Activated T-cell treated with anti-CD3 and anti-CD28 coated beads for 48 hours (primary cell): ENCODE data around the gene LUC7L3.
"Not testable (repeated sequence)": the region's sequence is repeated elsewhere in the genome, so short reads cannot be mapped to it uniquely, and the experiment has no call there.

Experiments
- DNase-seq: peaks from one replicate; pipeline ENCODE4 v3.0.0-alpha.2; 2020; ENCODE audit warnings: low read depth

The LUC7L3 gene

DNA sequence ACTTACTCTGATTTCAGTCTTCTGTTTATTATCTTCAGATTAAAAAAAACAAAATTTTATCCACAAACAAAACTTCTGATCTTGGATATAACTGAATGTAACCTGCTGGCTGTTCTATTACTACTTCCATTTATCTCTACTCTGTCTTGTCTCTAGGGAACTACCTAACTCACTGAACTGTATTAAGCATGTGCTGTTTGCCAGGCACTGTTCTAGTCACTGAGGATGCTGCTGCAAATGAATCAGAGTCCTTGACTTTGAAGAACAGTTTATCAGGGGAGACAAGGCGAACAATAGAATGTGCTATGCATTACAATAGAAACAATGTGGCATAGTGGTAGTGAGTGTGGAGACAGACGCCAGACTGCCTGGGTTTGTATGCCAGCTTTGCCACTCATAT lies 9.4 kb upstream of the LUC7L3 start:
- DNase-seq = no peak

- no peak for DNase-seq
Measured at GRCh38 chr17:50710650-50711049, 8.8 kb upstream of the LUC7L3 start.

- DNase-seq = no peak
Measured at GRCh38 chr17:50712641-50713040, 6.8 kb upstream of the LUC7L3 start.

GRCh38 chr17:50715471-50715870 lies 3.9 kb upstream of the LUC7L3 start:
- no peak for DNase-seq

DNA sequence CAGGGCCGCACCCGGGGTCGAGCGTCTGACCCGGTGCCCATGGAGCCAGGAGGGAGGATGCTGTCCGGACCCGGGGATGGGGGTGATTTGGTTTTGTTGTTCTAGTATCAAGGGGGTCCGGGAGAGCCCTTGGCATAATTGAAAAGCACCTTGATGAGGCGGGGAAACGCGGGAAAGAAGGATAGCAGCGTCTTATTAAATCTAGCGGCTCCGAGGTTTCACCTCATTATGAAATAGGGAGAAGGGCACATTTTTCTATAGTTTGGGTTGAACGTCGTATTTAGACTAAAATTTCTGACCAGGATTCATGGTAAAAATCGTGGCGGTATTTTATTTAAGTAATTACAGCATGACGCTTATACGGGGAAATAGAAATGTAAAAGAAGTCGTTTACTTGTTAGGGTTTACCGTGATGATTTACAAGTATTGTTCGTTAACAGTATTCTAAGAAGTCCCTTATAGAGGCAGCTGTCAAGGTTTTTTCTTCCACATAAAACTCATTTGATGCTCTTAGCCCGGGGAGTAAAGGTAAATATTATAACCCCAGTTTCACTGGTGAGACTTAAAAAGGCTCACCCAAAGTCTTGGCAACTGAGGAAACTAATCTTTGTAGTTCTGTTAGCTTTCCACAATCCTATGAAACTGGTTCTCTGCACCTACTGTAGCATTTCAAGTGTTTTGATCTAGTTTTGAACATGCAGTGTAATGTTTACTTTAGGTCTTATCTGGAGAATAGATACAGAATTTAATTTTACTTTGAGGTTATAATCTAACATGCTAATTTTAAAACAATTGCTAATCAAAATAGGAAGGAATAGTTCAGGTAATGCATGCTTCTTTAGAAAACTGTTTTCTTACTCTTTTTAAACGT lies 756 bp downstream of the LUC7L3 start:
- no peak for DNase-seq

- DNase-seq = no peak
Measured at GRCh38 chr17:50721194-50722010, 2.0 kb downstream of the LUC7L3 start.

- DNase-seq = no peak
Measured at GRCh38 chr17:50722746-50723145, 3.3 kb downstream of the LUC7L3 start.

- DNase-seq = not testable (repeated sequence)
Measured at GRCh38 chr17:50724622-50725021, 5.2 kb downstream of the LUC7L3 start.

GRCh38 chr17:50725769-50726655 lies 6.6 kb downstream of the LUC7L3 start:
- DNase-seq = no peak

GRCh38 chr17:50728112-50728429 lies 8.7 kb downstream of the LUC7L3 start:
- no peak for DNase-seq

GRCh38 chr17:50728881-50729765 lies 9.7 kb downstream of the LUC7L3 start:
- DNase-seq = no peak

- DNase-seq = no peak
Measured at GRCh38 chr17:50731575-50732460, 12.4 kb downstream of the LUC7L3 start.

- DNase-seq = no peak
Measured at GRCh38 chr17:50735287-50735686, 15.9 kb downstream of the LUC7L3 start.

DNA sequence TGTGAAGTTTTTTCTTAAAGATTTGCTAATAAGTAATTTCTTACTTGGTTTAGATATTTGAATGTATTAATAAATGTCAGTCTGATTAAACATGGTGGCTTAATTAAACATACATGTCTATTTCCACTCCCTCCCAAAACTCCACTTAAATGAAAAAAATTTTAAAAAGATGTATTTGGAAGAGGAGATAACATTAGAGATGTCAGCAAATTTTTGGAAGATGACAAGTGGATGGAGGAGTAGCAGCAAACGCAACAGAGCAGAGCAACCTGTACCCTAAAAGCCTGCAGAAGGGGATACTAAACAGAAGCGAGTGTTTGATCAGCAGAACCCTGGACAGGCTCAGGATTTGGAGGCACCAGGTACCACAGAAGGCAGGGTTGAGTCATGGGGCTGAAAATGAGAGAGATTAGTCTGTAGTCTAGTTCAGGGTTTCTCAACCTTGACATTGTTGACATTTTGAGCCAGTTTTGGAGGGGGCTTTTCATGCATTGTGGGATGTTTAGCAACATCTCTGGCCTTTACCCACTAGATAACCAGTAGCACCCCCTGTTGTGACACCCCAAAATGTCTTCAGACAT lies 17.8 kb downstream of the LUC7L3 start:
- DNase-seq = no peak

GRCh38 chr17:50739098-50739497 lies 19.7 kb downstream of the LUC7L3 start:
- DNase-seq = no peak

- no peak for DNase-seq
Measured at GRCh38 chr17:50745631-50746030, 26.2 kb downstream of the LUC7L3 start.

GRCh38 chr17:50749245-50749644 lies 29.8 kb downstream of the LUC7L3 start:
- no peak for DNase-seq

- DNase-seq = no peak
Measured at GRCh38 chr17:50754521-50754920, 35.1 kb downstream of the LUC7L3 start.

DNA sequence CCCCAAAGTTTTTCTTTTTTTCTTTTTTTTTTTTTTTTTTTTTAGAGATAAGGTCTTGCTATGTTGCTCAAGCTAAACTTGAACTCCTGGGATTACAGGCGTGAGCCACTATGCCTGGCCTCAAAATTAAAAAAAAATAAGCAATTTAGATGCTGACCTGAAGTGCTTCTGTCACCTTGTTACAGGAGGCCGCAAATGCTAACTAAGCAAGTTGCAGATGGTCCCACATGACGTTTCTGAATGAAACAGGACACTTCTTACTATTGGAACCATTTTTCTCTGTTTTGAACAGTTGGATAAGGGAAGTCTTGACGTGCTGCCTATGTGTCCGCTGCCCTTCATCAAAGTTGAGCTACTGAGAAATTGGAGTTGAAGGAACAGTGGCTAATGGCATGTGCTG lies 39.1 kb downstream of the LUC7L3 start:
- no peak for DNase-seq

GRCh38 chr17:50758989-50759544 lies 39.7 kb downstream of the LUC7L3 start:
- DNase-seq = no peak
